Measurements from ENCODE around the gene JMJD8.

JMJD8 gene

DNA sequence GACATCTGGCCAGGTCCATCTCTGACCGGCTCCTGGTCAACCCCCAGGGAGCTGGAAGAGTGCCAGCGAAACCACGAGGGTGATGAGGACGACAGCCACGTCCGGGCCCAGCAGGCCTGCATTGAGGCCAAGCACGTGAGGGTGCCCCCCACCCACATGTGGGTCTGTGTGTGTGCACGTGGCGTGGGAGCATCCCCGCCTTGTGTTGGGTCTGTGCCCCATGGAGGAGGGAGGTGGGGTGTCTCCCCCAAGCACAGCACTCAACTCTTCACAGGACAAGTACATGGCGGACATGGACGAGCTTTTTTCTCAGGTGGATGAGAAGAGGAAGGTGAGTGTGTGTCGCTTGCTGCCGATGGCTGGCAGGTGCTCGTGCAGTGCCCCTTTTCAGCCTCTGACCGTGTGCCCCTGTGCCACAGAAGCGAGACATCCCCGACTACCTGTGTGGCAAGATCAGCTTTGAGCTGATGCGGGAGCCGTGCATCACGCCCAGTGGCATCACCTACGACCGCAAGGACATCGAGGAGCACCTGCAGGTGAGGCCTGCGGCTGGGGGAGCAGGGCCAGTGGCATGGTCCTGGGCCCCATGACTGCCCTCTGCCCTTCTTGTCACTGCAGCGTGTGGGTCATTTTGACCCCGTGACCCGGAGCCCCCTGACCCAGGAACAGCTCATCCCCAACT, 2.2 kb downstream of the JMJD8 start:
- peak overlapping the region; percentile 75 to 80 for H3K4me3 ChIP-seq (replicated peaks in 1 of 2; ENCODE audit: low read depth in 2 of 2, low read length in 2 of 2)
- DNase-seq (ENCODE audit: low read depth in 2 of 2): peak; percentile 31 to 46
- TF ChIP-seq, protein P1, sequence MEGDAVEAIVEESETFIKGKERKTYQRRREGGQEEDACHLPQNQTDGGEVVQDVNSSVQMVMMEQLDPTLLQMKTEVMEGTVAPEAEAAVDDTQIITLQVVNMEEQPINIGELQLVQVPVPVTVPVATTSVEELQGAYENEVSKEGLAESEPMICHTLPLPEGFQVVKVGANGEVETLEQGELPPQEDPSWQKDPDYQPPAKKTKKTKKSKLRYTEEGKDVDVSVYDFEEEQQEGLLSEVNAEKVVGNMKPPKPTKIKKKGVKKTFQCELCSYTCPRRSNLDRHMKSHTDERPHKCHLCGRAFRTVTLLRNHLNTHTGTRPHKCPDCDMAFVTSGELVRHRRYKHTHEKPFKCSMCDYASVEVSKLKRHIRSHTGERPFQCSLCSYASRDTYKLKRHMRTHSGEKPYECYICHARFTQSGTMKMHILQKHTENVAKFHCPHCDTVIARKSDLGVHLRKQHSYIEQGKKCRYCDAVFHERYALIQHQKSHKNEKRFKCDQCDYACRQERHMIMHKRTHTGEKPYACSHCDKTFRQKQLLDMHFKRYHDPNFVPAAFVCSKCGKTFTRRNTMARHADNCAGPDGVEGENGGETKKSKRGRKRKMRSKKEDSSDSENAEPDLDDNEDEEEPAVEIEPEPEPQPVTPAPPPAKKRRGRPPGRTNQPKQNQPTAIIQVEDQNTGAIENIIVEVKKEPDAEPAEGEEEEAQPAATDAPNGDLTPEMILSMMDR (IDR thresholded peaks at IDR 0.05; ENCODE audit: low read depth, low read length): no peak

DNA sequence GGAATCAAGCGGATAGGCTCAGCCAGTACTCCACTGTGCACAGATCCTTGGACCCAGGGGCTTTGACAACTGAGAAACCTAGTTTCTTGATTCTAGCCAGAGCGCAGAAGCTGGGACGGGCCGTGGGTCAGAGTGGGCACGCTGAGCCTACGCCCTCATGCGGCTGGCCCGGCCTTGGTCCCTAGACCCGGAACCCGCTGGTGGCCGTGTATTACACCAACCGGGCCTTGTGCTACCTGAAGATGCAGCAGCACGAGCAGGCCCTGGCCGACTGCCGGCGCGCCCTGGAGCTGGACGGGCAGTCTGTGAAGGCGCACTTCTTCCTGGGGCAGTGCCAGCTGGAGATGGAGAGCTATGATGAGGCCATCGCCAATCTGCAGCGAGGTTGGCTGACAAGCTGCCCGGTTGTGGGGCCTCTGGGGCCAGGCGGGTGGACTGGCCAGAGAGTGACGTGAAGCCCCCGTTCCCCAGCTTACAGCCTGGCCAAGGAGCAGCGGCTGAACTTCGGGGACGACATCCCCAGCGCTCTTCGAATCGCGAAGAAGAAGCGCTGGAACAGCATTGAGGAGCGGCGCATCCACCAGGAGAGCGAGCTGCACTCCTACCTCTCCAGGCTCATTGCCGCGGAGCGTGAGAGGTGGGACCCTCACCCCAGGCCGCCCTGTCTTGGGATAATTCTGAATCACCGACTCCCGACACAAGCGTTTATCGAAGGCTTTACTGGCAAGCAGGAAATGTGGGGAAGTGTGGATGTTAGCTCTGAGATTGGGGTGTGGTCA, 3.0 kb downstream of the JMJD8 start:
- TF ChIP-seq, protein P1 (IDR thresholded peaks at IDR 0.05; ENCODE audit: low read depth, low read length): no peak
- DNase-seq (ENCODE audit: low read depth in 2 of 2): peak; percentile 58 to 63

DNA sequence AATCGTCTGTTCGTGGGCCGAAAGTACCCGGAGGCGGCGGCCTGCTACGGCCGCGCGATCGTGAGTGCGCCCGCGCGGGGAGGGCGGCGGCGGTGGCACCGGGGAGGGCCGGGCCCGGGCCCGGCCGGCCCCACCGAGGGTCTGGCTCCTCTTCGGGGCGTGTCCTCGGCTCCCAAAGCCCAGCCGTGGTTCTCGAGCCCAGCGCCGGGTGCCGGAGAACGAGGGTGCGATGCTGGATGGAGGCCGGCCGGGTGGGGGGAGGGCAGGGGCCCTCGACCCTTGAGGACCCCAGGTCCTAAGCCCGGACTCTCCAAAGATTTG, 3.5 kb downstream of the JMJD8 start:
- TF ChIP-seq, protein P1 (IDR thresholded peaks at IDR 0.05; ENCODE audit: low read depth, low read length): no peak
- peak overlapping the region; percentile 75 to 80 for H3K4me3 ChIP-seq (replicated peaks in 1 of 2; ENCODE audit: low read depth in 2 of 2, low read length in 2 of 2)
- DNase-seq (ENCODE audit: low read depth in 2 of 2): no peak

More for the DNA sequence above, 3.0 kb downstream of the JMJD8 start:
- peak overlapping the region; percentile 75 to 80 for H3K4me3 ChIP-seq (replicated peaks in 1 of 2; ENCODE audit: low read depth in 2 of 2, low read length in 2 of 2)

DNA sequence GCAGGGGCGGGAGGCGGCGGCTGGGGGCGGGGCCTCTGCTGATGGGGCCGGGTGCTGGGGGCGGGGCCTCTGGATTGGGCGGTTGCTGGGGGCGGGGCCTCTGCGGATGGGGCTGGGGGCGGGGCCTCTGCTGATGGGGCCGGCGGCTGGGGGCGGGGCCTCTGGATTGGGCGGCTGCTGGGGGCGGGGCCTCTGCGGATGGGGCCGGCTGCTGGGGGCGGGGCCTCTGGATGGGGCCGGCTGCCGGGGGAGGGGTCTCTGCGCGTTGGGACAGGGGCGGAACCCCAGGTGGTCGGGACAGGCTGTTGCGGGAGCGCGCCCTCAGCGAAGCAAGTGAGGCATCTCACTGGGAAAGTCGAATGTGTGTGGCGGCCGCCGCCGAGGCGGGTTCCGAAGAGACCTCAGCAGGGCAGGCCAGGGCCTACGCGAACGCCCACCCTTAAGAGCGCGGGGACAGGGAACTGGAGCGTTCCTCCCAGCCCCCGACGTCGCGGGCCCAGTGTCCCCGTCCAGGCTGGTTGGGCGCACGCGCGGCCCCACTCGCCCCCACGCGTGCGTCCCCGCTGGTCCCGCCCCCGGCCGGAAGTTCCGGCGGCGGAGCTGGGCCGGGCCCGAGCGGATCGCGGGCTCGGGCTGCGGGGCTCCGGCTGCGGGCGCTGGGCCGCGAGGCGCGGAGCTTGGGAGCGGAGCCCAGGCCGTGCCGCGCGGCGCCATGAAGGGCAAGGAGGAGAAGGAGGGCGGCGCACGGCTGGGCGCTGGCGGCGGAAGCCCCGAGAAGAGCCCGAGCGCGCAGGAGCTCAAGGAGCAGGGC, 4.1 kb downstream of the JMJD8 start, which contains the start of gene STUB1:
TSS of gene STUB1 (plus strand) at position 597 of the 811 bp plus-strand sequence. CDS start at position 713, 116 bp downstream.
- peak; percentile 88 to 90 for DNase-seq (ENCODE audit: low read depth in 2 of 2)
- H3K4me3 ChIP-seq (replicated peaks in 1 of 2; ENCODE audit: low read depth in 2 of 2, low read length in 2 of 2): peak within 1 kb of the TSS; percentile 75 to 80
- TF ChIP-seq, protein P1 (IDR thresholded peaks at IDR 0.05; ENCODE audit: low read depth, low read length): no peak

DNA sequence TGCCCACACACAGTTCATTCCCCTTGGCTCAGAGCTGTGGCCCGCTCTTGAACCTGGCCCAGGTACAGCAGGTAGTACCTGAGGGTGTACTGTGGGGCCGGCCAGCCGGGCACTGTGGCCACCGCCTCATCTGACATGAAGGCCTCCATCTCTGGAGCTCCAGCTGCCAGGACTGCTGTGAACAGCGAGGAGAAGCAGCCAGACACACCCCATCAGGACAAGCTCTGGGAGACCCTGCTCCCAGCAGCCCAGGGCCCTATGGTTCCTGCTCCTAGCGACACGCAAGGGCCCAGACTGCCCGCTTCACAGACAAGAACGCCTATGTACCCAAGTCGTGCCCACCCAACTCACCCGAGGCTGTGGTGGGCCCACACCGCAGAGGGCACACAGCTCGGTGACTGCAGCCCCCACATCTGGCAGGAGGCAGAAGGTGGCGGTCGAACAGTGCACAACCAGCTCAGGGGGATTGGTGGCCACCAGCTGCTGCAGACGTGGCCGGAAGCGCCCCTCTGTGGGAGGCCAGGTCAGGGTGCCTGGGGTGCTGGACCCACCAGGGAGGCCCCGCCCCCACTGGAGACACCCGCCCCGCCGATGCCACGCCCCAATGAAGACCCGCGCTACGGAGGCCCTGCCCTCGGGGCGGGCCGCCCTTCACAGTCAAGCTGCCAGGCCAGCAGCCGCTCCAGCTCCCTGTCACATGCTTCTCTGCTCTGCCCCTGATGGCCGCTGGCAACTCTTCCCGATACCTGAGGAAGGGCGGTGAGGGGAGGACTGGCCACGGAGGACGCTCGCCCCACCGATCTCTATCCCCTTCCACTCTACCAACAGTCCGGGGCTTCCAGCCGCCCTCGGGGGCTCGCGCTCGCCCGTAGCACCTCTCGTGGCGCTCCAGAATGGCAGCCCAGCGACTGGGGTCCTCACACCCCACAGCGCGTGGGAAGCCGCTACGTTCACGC, 5.0 kb downstream of the JMJD8 start:
- TF ChIP-seq, protein P1 (IDR thresholded peaks at IDR 0.05; ENCODE audit: low read depth, low read length): no peak
- peak; percentile 36 to 59 for DNase-seq (ENCODE audit: low read depth in 2 of 2)
- peak overlapping the region; percentile 50 to 52 for H3K4me3 ChIP-seq (replicated peaks in 1 of 2; ENCODE audit: low read depth in 2 of 2, low read length in 2 of 2)

All from cardiac fibroblast (primary cell).